BLaER1 (cell line): ENCODE data around the gene APOM.

ENCODE experiments used
- H3K27ac ChIP-seq: shearing (Covaris generic); formaldehyde crosslinking; 2 replicates; pipeline ENCODE4 v1.8.1; 2022
- H3K27me3 ChIP-seq: shearing (Covaris generic); formaldehyde crosslinking; 2 replicates; pipeline ENCODE4 v1.8.1; 2022
- H3K36me3 ChIP-seq: shearing (Covaris generic); formaldehyde crosslinking; 2 replicates; pipeline ENCODE4 v1.8.1; 2022
- H3K4me1 ChIP-seq: shearing (Covaris generic); formaldehyde crosslinking; 2 replicates; pipeline ENCODE4 v1.8.1; 2022
- H3K4me2 ChIP-seq: shearing (Covaris generic); formaldehyde crosslinking; 2 replicates; pipeline ENCODE4 v1.8.1; 2022
- H3K4me3 ChIP-seq: shearing (Covaris generic); formaldehyde crosslinking; 2 replicates; pipeline ENCODE4 v1.8.1; 2022
- H3K9ac ChIP-seq: shearing (Covaris generic); formaldehyde crosslinking; 2 replicates; pipeline ENCODE4 v1.8.1; 2022
- H3K9me3 ChIP-seq: shearing (Covaris generic); formaldehyde crosslinking; 2 replicates; pipeline ENCODE4 v1.8.1; 2022
- H4K20me1 ChIP-seq: shearing (Covaris generic); formaldehyde crosslinking; 2 replicates; pipeline ENCODE4 v1.8.1; 2022
- Cebpa-rat ChIP-seq: shearing (Covaris generic); IDR thresholded peaks from 2 replicates; pipeline ENCODE4 v1.8.1; 2022

APOM gene

GRCh38 chr6:31663126-31663960 is 7.6 kb downstream of the APOM start:
- Histone ChIP-seq H3K9me3 (no peaks in the 10 kb centered on the region), H4K20me1 (peaks cover 13% of the 10 kb centered on the region; the same call in 1 of the 2 replicates), H3K4me2 (peak overlapping the region; percentile 100), H3K27me3 (no peaks in the 10 kb centered on the region), H3K4me1 (peaks cover 67% of the 10 kb centered on the region), H3K9ac (peak overlapping the region; percentile 91), H3K27ac (peak overlapping the region; percentile 97), H3K4me3 (peak overlapping the region; percentile 83), H3K36me3 (peaks cover 35% of the 10 kb centered on the region)
- no peak for TF ChIP-seq Cebpa-rat

GRCh38 chr6:31663961-31664789 is 8.5 kb downstream of the APOM start:
- no peak for TF ChIP-seq Cebpa-rat
- peaks cover 59% of the 10 kb centered on the region for H3K4me1 ChIP-seq

GRCh38 chr6:31664790-31665500 is 9.3 kb downstream of the APOM start, which contains the start of gene GPANK1:
Gene GPANK1, minus strand, starts transcription at chr6:31664997. Its CDS starts 519 bp downstream, at chr6:31664478.
- no peak for TF ChIP-seq Cebpa-rat
- Histone ChIP-seq H4K20me1 (peaks cover 18% of the 10 kb centered on the region; the same call in 1 of the 2 replicates), H3K9ac (peak within 1 kb of the TSS; percentile 91), H3K27ac (peak within 1 kb of the TSS; percentile 97), H3K36me3 (peaks cover 50% of the 10 kb centered on the region), H3K4me1 (peaks cover 51% of the 10 kb centered on the region), H3K4me2 (peak within 1 kb of the TSS; percentile 100), H3K9me3 (no peaks in the 10 kb centered on the region), H3K27me3 (no peaks in the 10 kb centered on the region), H3K4me3 (peak within 1 kb of the TSS; percentile 83)

More at GRCh38 chr6:31663961-31664789, 8.5 kb downstream of the APOM start:
- Histone ChIP-seq H3K9ac (peak overlapping the region; percentile 91), H3K4me2 (peak overlapping the region; percentile 100), H3K27me3 (no peaks in the 10 kb centered on the region), H3K27ac (peak overlapping the region; percentile 97), H4K20me1 (peaks cover 15% of the 10 kb centered on the region; the same call in 1 of the 2 replicates), H3K9me3 (no peaks in the 10 kb centered on the region), H3K4me3 (peak overlapping the region; percentile 83), H3K36me3 (peaks cover 42% of the 10 kb centered on the region)

- H3K27ac ChIP-seq: peak within 1 kb of the TSS; percentile 97
- H3K4me2 ChIP-seq: peak within 1 kb of the TSS; percentile 100
- H3K36me3 ChIP-seq: peaks cover 58% of the 10 kb centered on the region
- H4K20me1 ChIP-seq: peaks cover 18% of the 10 kb centered on the region; the same call in 1 of the 2 replicates
- H3K4me1 ChIP-seq: peaks cover 49% of the 10 kb centered on the region
- H3K9ac ChIP-seq: peak within 1 kb of the TSS; percentile 91
- H3K9me3 ChIP-seq: no peaks in the 10 kb centered on the region
- H3K27me3 ChIP-seq: no peaks in the 10 kb centered on the region
- TF ChIP-seq Cebpa-rat: no peak
- peak within 1 kb of the TSS; percentile 83 for H3K4me3 ChIP-seq
These were observed 10.0 kb downstream of the APOM start, which contains the start of gene CSNK2B for GRCh38 chr6:31665501-31666336. Gene CSNK2B, plus strand, starts transcription at chr6:31666080. Its CDS starts 752 bp downstream, at chr6:31666832.

GRCh38 chr6:31666337-31666965 is 10.8 kb downstream of the APOM start:
- peak overlapping the region; percentile 89 for H3K4me2 ChIP-seq
- peaks cover 64% of the 10 kb centered on the region for H3K36me3 ChIP-seq
- peaks cover 19% of the 10 kb centered on the region; the same call in 1 of the 2 replicates for H4K20me1 ChIP-seq
- H3K9me3 ChIP-seq: no peaks in the 10 kb centered on the region
- H3K4me1 ChIP-seq: peaks cover 42% of the 10 kb centered on the region
- H3K4me3 ChIP-seq: peak overlapping the region; percentile 83
- no peaks in the 10 kb centered on the region for H3K27me3 ChIP-seq
- H3K9ac ChIP-seq: peak overlapping the region; percentile 91
- no peak for TF ChIP-seq Cebpa-rat
- H3K27ac ChIP-seq: peak overlapping the region; percentile 97

- H3K9me3 ChIP-seq: no peaks in the 10 kb centered on the region
- H3K9ac ChIP-seq: peak within 1 kb of the TSS; percentile 22; the same call in 1 of the 2 replicates
- peaks cover 77% of the 10 kb centered on the region for H3K36me3 ChIP-seq
- no peaks in the 10 kb centered on the region for H3K27me3 ChIP-seq
- H3K4me3 ChIP-seq: no peak within 1 kb of the TSS
- no peak within 1 kb of the TSS for H3K27ac ChIP-seq
- no peak for TF ChIP-seq Cebpa-rat
- H3K4me1 ChIP-seq: peaks cover 12% of the 10 kb centered on the region
- no peak within 1 kb of the TSS for H3K4me2 ChIP-seq
- peaks cover 28% of the 10 kb centered on the region; the same call in 1 of the 2 replicates for H4K20me1 ChIP-seq
These were observed 14.0 kb downstream of the APOM start, which contains the start of gene LY6G5B for GRCh38 chr6:31669676-31670075. Gene LY6G5B, plus strand, starts transcription at chr6:31669976. Its CDS starts 975 bp downstream, at chr6:31670951.

- Histone ChIP-seq H3K27ac (no peak overlapping the region), H3K36me3 (peaks cover 36% of the 10 kb centered on the region), H3K4me2 (0 out of 2 replicates have a peak overlapping the region, but pooled peaks have one; percentile 8), H3K4me1 (peaks cover 48% of the 10 kb centered on the region), H3K27me3 (no peaks in the 10 kb centered on the region), H3K9ac (no peak overlapping the region), H4K20me1 (peaks cover 36% of the 10 kb centered on the region), H3K9me3 (no peaks in the 10 kb centered on the region), H3K4me3 (no peak overlapping the region)
- TF ChIP-seq Cebpa-rat: no peak
These were observed 20.7 kb downstream of the APOM start for GRCh38 chr6:31676322-31676903.

- no peak overlapping the region for H3K27ac ChIP-seq
- no peaks in the 10 kb centered on the region for H3K27me3 ChIP-seq
- H3K4me3 ChIP-seq: no peak overlapping the region
- no peak overlapping the region for H3K4me2 ChIP-seq
- peaks cover 53% of the 10 kb centered on the region for H3K4me1 ChIP-seq
- H3K36me3 ChIP-seq: peaks cover 32% of the 10 kb centered on the region
- no peak overlapping the region for H3K9ac ChIP-seq
- H3K9me3 ChIP-seq: no peaks in the 10 kb centered on the region
- TF ChIP-seq Cebpa-rat: no peak
- H4K20me1 ChIP-seq: peaks cover 36% of the 10 kb centered on the region
These were observed 21.2 kb downstream of the APOM start for GRCh38 chr6:31676904-31677303.
